Ishikawa (cell line): Measurements from ENCODE around the gene YY1.

ENCODE experiments used
- CEBPB ChIP-seq: IDR thresholded peaks from 2 replicates; pipeline ENCODE4 v1.6.1; 2012
- CREB1 ChIP-seq: IDR thresholded peaks from 2 replicates; pipeline ENCODE4 v1.6.1; 2012; ENCODE audit warnings: low read depth
- EGR1 ChIP-seq: IDR thresholded peaks from 2 replicates; pipeline ENCODE4 v1.6.1; 2012
- EP300 ChIP-seq: IDR thresholded peaks from 2 replicates; pipeline ENCODE4 v1.6.1; 2012; ENCODE audit warnings: borderline replicate concordance
- FOXM1 ChIP-seq: IDR thresholded peaks from 2 replicates; pipeline ENCODE4 v1.6.1; 2012; ENCODE audit warnings: low read depth, borderline replicate concordance
- NFIC ChIP-seq: IDR thresholded peaks from 2 replicates; pipeline ENCODE4 v1.6.1; 2012
- RAD21 ChIP-seq: IDR thresholded peaks from 2 replicates; pipeline ENCODE4 v1.6.1; 2012; ENCODE audit warnings: low read depth
- REST ChIP-seq: IDR thresholded peaks from 2 replicates; pipeline ENCODE4 v1.6.1; 2012; ENCODE audit warnings: low read depth, mild to moderate bottlenecking
- TAF1 ChIP-seq: IDR thresholded peaks from 2 replicates; pipeline ENCODE4 v1.6.1; 2012; ENCODE audit warnings: low read depth, mild to moderate bottlenecking
- TEAD4 ChIP-seq: IDR thresholded peaks from 2 replicates; pipeline ENCODE4 v1.6.1; 2012
- ZBTB7A ChIP-seq: IDR thresholded peaks from 2 replicates; pipeline ENCODE4 v1.6.1; 2012; ENCODE audit warnings: low read depth
- TF ChIP-seq, protein P1 (sequence below): IDR thresholded peaks from 2 replicates; pipeline ENCODE4 v1.6.1; 2012
- TF ChIP-seq, protein P2 (sequence below): IDR thresholded peaks from 2 replicates; pipeline ENCODE4 v1.6.1; 2012

Gene YY1

GRCh38 chr14:100303179-100303578, 64.2 kb downstream of the YY1 start:
- TF ChIP-seq CREB1 (no peak), RAD21 (peak; percentile 41), TAF1 (no peak)
- TF ChIP-seq, protein P1, sequence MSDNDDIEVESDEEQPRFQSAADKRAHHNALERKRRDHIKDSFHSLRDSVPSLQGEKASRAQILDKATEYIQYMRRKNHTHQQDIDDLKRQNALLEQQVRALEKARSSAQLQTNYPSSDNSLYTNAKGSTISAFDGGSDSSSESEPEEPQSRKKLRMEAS: no peak
- TF ChIP-seq, protein P2, sequence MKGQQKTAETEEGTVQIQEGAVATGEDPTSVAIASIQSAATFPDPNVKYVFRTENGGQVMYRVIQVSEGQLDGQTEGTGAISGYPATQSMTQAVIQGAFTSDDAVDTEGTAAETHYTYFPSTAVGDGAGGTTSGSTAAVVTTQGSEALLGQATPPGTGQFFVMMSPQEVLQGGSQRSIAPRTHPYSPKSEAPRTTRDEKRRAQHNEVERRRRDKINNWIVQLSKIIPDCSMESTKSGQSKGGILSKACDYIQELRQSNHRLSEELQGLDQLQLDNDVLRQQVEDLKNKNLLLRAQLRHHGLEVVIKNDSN: no peak

DNA sequence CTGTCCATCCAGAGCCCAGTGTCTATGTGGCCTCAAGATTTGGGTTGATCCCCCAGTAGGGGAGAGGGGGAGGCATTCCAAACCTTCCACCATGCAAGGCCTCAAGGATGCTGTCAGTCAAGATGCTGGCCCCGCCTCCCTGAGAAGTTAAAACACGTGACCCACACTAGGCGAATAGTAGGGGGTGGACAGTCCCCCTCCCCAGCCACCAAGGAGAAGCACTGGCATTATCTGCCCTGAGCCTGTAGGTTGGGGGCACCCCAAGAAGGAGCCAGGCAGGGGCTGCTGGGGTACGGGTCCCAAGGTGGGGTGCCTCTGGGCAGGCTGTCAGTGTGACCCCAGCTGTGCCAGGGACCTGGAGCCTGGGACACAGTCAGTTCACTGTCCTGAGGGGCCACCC, 65.0 kb downstream of the YY1 start:
- TF ChIP-seq, protein P2: 0 out of 2 replicates have a peak, but pooled peaks have one; percentile 35
- TF ChIP-seq TAF1: no peak
- TF ChIP-seq TEAD4: no peak
- no peak for TF ChIP-seq ZBTB7A
- no peak for TF ChIP-seq FOXM1

GRCh38 chr14:100304825-100305323, 65.9 kb downstream of the YY1 start:
- 0 out of 2 replicates have a peak, but pooled peaks have one; percentile 27 for TF ChIP-seq NFIC
- TF ChIP-seq, protein P1: peak; percentile 15; the same call in 1 of the 2 replicates
- TF ChIP-seq, protein P2: no peak
- TF ChIP-seq REST: no peak
- 0 out of 2 replicates have a peak, but pooled peaks have one; percentile 30 for TF ChIP-seq TEAD4

DNA sequence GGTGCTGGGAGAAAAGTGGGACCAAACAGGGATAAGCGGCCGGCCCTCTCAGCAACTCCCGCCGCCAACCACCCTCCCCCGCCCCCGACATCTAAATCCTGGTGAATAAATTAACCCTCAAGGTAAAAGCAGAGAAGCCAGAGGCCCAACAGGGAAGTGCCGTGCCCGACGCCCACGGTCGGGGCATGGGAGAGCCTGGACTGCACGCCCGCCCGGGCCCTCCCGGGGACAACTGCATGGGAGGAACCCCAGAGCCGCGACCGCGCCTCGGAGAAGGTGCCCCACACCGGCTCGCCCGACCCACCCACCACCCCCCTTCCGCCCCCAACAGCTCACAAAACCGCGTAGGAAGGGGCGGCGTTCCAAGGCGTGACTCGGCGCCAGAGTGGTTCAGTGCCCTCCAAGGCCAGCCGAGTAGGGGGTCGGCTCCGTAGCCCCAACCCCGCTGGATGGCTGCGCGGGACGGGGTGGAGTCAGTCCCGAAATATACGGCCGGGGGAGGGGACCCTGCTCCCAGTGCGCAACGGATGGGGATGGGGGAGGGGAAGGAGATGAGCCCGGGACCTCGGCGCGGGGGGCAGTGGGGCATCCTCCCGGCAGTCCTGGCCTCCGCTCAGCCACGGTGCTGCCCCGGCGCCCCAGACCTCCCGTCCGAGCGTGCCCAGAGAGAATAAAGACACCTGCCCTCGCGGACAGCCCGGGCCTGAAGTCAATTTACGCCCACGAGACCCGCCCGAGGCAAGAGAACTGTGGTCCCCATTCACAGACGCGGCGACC, 66.6 kb downstream of the YY1 start:
- TF ChIP-seq ZBTB7A (no peak), EGR1 (peak; percentile 69; the same call in 1 of the 2 replicates), REST (no peak)
- TF ChIP-seq, protein P2: no peak

DNA sequence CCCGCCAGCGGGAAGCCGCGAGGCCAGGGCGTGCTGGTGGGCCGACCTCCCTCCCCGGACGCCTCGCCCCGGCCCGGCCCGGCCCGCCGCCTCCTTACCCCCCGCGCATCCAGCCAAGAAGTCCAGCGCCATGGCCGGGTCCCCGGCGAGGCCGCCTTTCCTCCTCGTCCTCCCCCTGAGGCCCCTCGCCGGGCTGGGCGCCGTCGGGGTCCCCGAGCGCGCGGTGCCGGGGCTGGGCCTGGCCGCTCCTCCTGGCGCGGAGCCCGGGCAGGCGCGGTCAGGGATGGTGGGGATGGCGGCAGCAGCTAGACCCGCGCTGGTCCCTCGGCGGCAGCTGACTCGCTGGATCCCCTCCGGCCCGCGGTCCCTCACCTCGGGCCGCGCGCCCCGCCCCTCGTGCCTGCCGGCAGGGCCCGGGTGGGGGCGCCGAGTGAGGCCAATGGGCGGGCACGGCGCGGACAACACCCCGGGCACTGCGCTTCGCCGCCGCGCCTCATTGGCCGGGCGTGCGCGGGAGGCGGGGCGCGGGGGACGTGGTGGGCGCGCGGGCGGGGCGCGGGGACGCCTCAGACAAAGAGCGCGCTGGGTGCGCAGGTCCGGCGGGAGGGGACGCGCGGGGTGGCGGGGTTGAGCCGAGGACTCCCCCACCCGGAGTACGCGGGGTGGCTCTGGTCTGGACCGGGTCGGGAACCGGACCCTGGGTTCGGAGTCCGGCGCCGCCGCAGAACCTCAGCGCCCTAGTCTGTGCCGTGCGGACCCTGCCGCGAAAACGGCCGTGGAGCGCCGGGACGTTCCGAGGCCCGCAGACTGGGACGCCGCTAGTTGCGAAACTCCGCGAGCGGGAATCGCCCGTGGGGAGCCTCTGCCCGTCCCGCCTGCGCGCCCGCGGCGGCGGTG, 67.4 kb downstream of the YY1 start, which contains the start of gene SLC25A29:
Gene SLC25A29, minus strand, starts transcription at position 344 of the 897 bp plus-strand sequence. Its CDS starts 212 bp downstream, at position 132.
- TF ChIP-seq ZBTB7A (peak; percentile 80), CEBPB (peak; percentile 78), EGR1 (no peak; the same call in 1 of the 2 replicates), EP300 (no peak), TAF1 (peak; percentile 41; the same call in 1 of the 2 replicates), NFIC (no peak), TEAD4 (0 out of 2 replicates have a peak, but pooled peaks have one; percentile 3)
- TF ChIP-seq, protein P1: peak; percentile 19; the same call in 1 of the 2 replicates
